HEK293 (cell line): ENCODE data around the gene TRIM28.

Source experiments
- CTCF ChIA-PET: fragments of 350-600 bp; formaldehyde crosslinking; extraction: SDS; loops from one replicate; lab custom pipeline; 2021; ENCODE audit warnings: antibody characterized with exemption; lab: Yijun Ruan, JAX
- POLR2A ChIA-PET: fragments of 300-600 bp; formaldehyde crosslinking; extraction: SDS; loops from one replicate; lab custom pipeline; 2020; ENCODE audit warnings: antibody characterized with exemption, inconsistent platforms; lab: Yijun Ruan, JAX
- H3K27ac ChIP-seq: fragments of 200-500 bp; sonication (Bioruptor generic); 2 replicates; pipeline ENCODE4 v1.5.1; 2014; ENCODE audit warnings: low read depth, low read length, control low read depth, inconsistent platforms; ENCODE audit errors: extremely low read depth
- H3K36me3 ChIP-seq, 2 experiments: fragments of 200-500 bp in 1 of 2; sonication (Bioruptor generic) in 1 of 2; 1 replicate in 1 of 2; 2 replicates in 1 of 2; pipeline ENCODE4 v1.5.1; 2014 to 2017; ENCODE audit warnings: inconsistent platforms in 2 of 2, low read length in 2 of 2; ENCODE audit not compliant: control insufficient read depth in 2 of 2, insufficient read depth in 1 of 2
- H3K4me1 ChIP-seq: fragments of 200-500 bp; sonication (Bioruptor generic); 2 replicates; pipeline ENCODE4 v1.5.1; 2014; ENCODE audit warnings: mild to moderate bottlenecking, low read length, inconsistent platforms; ENCODE audit not compliant: control insufficient read depth, insufficient read depth
- H3K4me3 ChIP-seq: 2 replicates; pipeline ENCODE4 v1.5.1; 2011; ENCODE audit warnings: low read depth, mild to moderate bottlenecking, control low read depth, low read length, moderate library complexity
- H3K9me3 ChIP-seq: fragments of 200-500 bp; sonication (Bioruptor generic); 2 replicates; pipeline ENCODE4 v1.5.1; 2014; ENCODE audit warnings: low read depth, low read length, inconsistent platforms; ENCODE audit not compliant: control insufficient read depth, insufficient read depth
- ATF2 ChIP-seq: fragments of 450-650 bp; formaldehyde crosslinking; IDR thresholded peaks from 2 replicates; pipeline ENCODE4 v1.5.1; 2016; ENCODE audit warnings: missing biosample characterization, missing genetic modification characterization, low read depth
- KLF1 ChIP-seq: fragments of 450-650 bp; formaldehyde crosslinking; IDR thresholded peaks from 2 replicates; pipeline ENCODE4 v1.5.1; 2016; ENCODE audit warnings: missing biosample characterization, missing genetic modification characterization
- KLF8 ChIP-seq: fragments of 450-650 bp; formaldehyde crosslinking; IDR thresholded peaks from 2 replicates; pipeline ENCODE4 v1.5.1; 2016; ENCODE audit warnings: missing biosample characterization, missing genetic modification characterization
- SP7 ChIP-seq: fragments of 450-650 bp; formaldehyde crosslinking; IDR thresholded peaks from 2 replicates; pipeline ENCODE4 v1.5.1; 2016; ENCODE audit warnings: missing biosample characterization, missing genetic modification characterization
- ZNF121 ChIP-seq: fragments of 450-650 bp; formaldehyde crosslinking; IDR thresholded peaks from 2 replicates; pipeline ENCODE4 v1.5.1; 2016; ENCODE audit warnings: missing biosample characterization, missing genetic modification characterization
- ZNF133 ChIP-seq: fragments of 450-650 bp; formaldehyde crosslinking; IDR thresholded peaks from 2 replicates; pipeline ENCODE4 v1.5.1; 2016; ENCODE audit warnings: missing biosample characterization, missing genetic modification characterization
- TF ChIP-seq, protein P1 (sequence below): fragments of 450-650 bp; formaldehyde crosslinking; IDR thresholded peaks from 2 replicates; pipeline ENCODE4 v1.5.1; 2016; ENCODE audit warnings: missing biosample characterization, missing genetic modification characterization
- TF ChIP-seq, protein P2 (sequence below): fragments of 450-650 bp; IDR thresholded peaks from 2 replicates; pipeline ENCODE4 v1.5.1; 2018; ENCODE audit warnings: missing biosample characterization, missing genetic modification characterization
- TF ChIP-seq, protein P3 (sequence below): fragments of 450-650 bp; formaldehyde crosslinking; conservative IDR thresholded peaks from 2 replicates; pipeline ENCODE4 v1.5.1; 2016; ENCODE audit warnings: low read depth, missing biosample characterization, missing genetic modification characterization

TRIM28 gene

GRCh38 chr19:58544591-58545285 is 874 bp downstream of the TRIM28 start (continued):
- TF ChIP-seq, protein P1, sequence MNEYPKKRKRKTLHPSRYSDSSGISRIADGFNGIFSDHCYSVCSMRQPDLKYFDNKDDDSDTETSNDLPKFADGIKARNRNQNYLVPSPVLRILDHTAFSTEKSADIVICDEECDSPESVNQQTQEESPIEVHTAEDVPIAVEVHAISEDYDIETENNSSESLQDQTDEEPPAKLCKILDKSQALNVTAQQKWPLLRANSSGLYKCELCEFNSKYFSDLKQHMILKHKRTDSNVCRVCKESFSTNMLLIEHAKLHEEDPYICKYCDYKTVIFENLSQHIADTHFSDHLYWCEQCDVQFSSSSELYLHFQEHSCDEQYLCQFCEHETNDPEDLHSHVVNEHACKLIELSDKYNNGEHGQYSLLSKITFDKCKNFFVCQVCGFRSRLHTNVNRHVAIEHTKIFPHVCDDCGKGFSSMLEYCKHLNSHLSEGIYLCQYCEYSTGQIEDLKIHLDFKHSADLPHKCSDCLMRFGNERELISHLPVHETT (tag by site-specific recombination) = no peak
- TF ChIP-seq, protein P2, sequence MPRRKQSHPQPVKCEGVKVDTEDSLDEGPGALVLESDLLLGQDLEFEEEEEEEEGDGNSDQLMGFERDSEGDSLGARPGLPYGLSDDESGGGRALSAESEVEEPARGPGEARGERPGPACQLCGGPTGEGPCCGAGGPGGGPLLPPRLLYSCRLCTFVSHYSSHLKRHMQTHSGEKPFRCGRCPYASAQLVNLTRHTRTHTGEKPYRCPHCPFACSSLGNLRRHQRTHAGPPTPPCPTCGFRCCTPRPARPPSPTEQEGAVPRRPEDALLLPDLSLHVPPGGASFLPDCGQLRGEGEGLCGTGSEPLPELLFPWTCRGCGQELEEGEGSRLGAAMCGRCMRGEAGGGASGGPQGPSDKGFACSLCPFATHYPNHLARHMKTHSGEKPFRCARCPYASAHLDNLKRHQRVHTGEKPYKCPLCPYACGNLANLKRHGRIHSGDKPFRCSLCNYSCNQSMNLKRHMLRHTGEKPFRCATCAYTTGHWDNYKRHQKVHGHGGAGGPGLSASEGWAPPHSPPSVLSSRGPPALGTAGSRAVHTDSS (tag by site-specific recombination) = 0 out of 2 replicates have a peak, but pooled peaks have one; percentile 19
- no peak for TF ChIP-seq ZNF121

- Histone ChIP-seq H3K27ac (peak overlapping the region; percentile 99), H3K36me3 (peaks cover 17 to 56% of the 10 kb centered on the region in 2 experiments; a peak in 2 of 3 replicates), H3K4me3 (peak overlapping the region; percentile 67), H3K9me3 (no peaks in the 10 kb centered on the region), H3K4me1 (peaks cover 13% of the 10 kb centered on the region)
- CTCF ChIA-PET = no interaction called here
- POLR2A ChIA-PET = interaction anchor here (0.6 to 4.4 kb wide), 7 partner anchors 8 to 327 kb away, joined by 3 to 128 read pairs (median 7); partner anchors contain the start of genes CHMP2A, UBE2M, ZBTB45 and ZNF497
- TF ChIP-seq KLF1 (0 out of 2 replicates have a peak, but pooled peaks have one; percentile 29), ATF2 (tag by site-specific recombination) (no peak), ZNF133 (no peak), KLF8 (tag by site-specific recombination) (0 out of 2 replicates have a peak, but pooled peaks have one; percentile 12)
These were observed 1.6 kb downstream of the TRIM28 start for GRCh38 chr19:58545286-58546018.

GRCh38 chr19:58546019-58546530 is 2.2 kb downstream of the TRIM28 start:
- POLR2A ChIA-PET = interaction anchor here (0.6 to 4.4 kb wide), 6 partner anchors 8 to 327 kb away, joined by 3 to 128 read pairs (median 10); partner anchors contain the start of genes CHMP2A, UBE2M, ZBTB45 and ZNF497
- peak overlapping the region; percentile 99 for H3K27ac ChIP-seq
- peaks cover 18 to 62% of the 10 kb centered on the region in 2 experiments for H3K36me3 ChIP-seq
- no peaks in the 10 kb centered on the region for H3K9me3 ChIP-seq
- no peak for TF ChIP-seq SP7 (tag by site-specific recombination)
- TF ChIP-seq, protein P3, sequence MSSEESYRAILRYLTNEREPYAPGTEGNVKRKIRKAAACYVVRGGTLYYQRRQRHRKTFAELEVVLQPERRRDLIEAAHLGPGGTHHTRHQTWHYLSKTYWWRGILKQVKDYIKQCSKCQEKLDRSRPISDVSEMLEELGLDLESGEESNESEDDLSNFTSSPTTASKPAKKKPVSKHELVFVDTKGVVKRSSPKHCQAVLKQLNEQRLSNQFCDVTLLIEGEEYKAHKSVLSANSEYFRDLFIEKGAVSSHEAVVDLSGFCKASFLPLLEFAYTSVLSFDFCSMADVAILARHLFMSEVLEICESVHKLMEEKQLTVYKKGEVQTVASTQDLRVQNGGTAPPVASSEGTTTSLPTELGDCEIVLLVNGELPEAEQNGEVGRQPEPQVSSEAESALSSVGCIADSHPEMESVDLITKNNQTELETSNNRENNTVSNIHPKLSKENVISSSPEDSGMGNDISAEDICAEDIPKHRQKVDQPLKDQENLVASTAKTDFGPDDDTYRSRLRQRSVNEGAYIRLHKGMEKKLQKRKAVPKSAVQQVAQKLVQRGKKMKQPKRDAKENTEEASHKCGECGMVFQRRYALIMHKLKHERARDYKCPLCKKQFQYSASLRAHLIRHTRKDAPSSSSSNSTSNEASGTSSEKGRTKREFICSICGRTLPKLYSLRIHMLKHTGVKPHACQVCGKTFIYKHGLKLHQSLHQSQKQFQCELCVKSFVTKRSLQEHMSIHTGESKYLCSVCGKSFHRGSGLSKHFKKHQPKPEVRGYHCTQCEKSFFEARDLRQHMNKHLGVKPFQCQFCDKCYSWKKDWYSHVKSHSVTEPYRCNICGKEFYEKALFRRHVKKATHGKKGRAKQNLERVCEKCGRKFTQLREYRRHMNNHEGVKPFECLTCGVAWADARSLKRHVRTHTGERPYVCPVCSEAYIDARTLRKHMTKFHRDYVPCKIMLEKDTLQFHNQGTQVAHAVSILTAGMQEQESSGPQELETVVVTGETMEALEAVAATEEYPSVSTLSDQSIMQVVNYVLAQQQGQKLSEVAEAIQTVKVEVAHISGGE (tag by site-specific recombination) = 0 out of 2 replicates have a peak, but pooled peaks have one; percentile 20
- TF ChIP-seq, all 188 proteins: peak for 1
- Histone ChIP-seq H3K4me1 (peaks cover 13% of the 10 kb centered on the region), H3K4me3 (peak overlapping the region; percentile 67)
- CTCF ChIA-PET = interaction anchor here (0.9 to 1.7 kb wide), 2 partner anchors 26 to 35 kb away, joined by 3 to 9 read pairs; partner anchors contain the start of gene ZBTB45
